Measurements from ENCODE around the gene AUTS2.

Gene AUTS2

GRCh38 chr7:70285187-70285586, 686.9 kb downstream of the AUTS2 start:
- DNase-seq, result no peak

GRCh38 chr7:70285854-70286253, 687.6 kb downstream of the AUTS2 start:
- DNase-seq, result no peak

- peak; percentile 77 for DNase-seq
These were observed 690.6 kb downstream of the AUTS2 start for GRCh38 chr7:70288781-70289456.

GRCh38 chr7:70292716-70293115, 694.4 kb downstream of the AUTS2 start:
- no peak for DNase-seq

GRCh38 chr7:70294211-70294911, 696.1 kb downstream of the AUTS2 start:
- no peak for DNase-seq

- no peak for DNase-seq
These were observed 700.7 kb downstream of the AUTS2 start for GRCh38 chr7:70298780-70299471.

- DNase-seq, result no peak
These were observed 701.2 kb downstream of the AUTS2 start for GRCh38 chr7:70299472-70299807.

- DNase-seq, result no peak
These were observed 703.5 kb downstream of the AUTS2 start for GRCh38 chr7:70301673-70302185.

GRCh38 chr7:70303309-70303708, 705.0 kb downstream of the AUTS2 start:
- DNase-seq, result no peak

- DNase-seq, result no peak
These were observed 705.5 kb downstream of the AUTS2 start for GRCh38 chr7:70303780-70304179.

- no peak for DNase-seq
These were observed 707.9 kb downstream of the AUTS2 start for GRCh38 chr7:70306173-70306572.

- no peak for DNase-seq
These were observed 709.4 kb downstream of the AUTS2 start for GRCh38 chr7:70307544-70308106.

- no peak for DNase-seq
These were observed 714.1 kb downstream of the AUTS2 start for GRCh38 chr7:70312336-70312735.

GRCh38 chr7:70313271-70313670, 715.0 kb downstream of the AUTS2 start:
- no peak for DNase-seq

GRCh38 chr7:70313687-70314086, 715.4 kb downstream of the AUTS2 start:
- no peak for DNase-seq

- DNase-seq, result no peak
These were observed 715.9 kb downstream of the AUTS2 start for GRCh38 chr7:70314221-70314620.

- no peak for DNase-seq
These were observed 718.5 kb downstream of the AUTS2 start for GRCh38 chr7:70316745-70317144.

- DNase-seq, result peak; percentile 32
These were observed 719.1 kb downstream of the AUTS2 start for GRCh38 chr7:70317356-70317755.

GRCh38 chr7:70318511-70318910, 720.2 kb downstream of the AUTS2 start:
- DNase-seq, result no peak

GRCh38 chr7:70319057-70319456, 720.8 kb downstream of the AUTS2 start:
- DNase-seq, result no peak

GRCh38 chr7:70321016-70321590, 722.8 kb downstream of the AUTS2 start:
- no peak for DNase-seq

GRCh38 chr7:70322856-70323255, 724.6 kb downstream of the AUTS2 start:
- DNase-seq, result no peak

- peak; percentile 85 for DNase-seq
These were observed 727.3 kb downstream of the AUTS2 start for GRCh38 chr7:70325509-70326101.
